ENCODE data around the gene CARS1.

CARS1 gene

GRCh38 chr11:3037040-3037944, 19.9 kb downstream of the CARS1 start:
- DNase-seq: peak; percentile 48

DNA sequence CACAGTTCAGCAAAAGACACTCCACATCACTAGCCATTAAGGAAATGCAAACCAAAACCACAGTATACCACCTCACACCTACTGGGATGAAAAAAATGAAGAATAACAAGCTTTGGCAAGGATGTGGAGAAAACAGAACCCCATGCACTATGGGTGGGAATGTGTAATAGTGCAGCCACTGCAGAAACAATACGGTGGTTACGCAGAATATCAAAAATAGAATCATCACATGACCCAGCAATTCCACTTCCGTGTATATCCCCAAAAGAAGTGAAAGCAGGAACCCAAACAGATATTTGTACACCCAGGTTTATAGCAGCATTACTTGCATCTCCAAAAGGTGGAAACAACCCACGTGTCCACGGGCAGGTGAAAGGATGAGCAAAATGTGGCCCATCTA, 20.8 kb downstream of the CARS1 start:
- no peak for DNase-seq

DNA sequence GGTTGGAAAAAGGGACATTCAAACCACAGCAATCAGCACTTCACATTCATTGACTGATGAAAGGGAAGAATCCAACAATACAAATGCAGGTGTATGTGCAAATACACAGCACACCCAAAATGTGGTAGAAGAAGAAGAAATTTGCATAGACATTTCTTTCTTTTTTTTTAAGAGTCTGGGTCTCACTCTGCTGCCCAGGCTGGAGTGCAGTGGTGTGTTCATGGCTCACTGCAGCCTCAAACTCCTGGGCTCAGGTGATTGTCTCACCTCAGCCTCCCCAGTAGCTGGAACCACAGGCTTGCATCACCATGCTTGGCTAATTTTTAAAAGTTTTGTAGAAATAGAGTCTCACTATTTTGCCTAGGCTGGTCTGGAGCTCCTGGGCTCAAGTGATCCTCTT, 21.9 kb downstream of the CARS1 start:
- no peak for DNase-seq

DNA sequence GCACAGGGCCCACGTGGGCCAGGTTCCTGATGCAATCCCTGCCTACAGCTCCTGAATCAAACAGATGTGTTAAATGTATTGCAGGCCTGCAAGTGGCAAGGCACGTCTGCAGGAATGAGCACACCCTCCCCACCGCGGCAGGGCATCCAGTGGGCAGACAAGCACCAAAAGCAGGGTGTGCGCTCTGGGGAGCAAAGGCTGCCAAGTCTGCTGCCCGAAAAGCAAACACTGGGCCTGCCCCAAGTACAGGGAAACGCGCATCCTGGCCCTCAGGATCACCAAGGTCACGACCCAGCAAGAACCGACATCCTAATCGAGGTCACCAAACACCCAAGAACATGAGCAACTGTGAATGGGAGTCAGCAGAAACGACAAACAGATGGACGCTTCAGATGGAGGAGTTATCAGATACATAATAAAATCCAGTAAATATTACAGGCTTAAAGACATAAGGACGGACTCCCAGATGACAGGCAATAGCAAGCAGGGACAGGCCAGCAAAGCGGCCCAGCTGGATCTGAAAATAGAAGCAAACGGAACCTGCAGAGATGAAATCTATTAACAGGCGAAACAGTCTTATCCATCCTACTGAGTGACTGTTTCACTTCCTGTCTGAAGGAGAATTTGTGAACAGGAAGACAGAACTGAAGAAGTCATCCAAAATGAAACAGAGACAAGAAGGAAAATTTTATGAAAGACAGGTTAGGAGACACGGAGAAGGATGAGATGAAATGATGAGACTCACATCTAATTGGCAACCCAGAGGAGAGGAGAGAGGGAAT, 26.7 kb downstream of the CARS1 start:
- DNase-seq: no peak

GRCh38 chr11:3028813-3029212, 28.4 kb downstream of the CARS1 start:
- no peak for DNase-seq

DNA sequence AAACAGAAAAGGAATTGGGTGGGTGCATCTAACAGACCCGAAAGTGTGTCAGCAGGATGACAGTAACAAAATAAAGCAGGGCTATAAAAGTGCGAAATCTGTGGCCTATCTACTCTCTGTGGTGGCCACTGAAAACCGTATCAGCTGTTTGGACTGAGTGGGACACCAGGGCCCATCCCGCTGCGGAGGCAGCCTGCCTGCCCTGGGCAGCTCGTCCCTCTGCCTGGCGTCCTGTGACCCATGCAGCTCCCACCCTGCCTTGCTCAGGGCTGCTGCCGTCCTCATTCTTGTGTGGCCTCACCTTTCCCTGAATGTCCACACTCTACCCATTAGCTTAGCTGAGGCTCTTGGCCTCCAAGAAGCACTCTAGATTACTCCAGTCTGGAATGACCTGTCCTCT, 30.4 kb downstream of the CARS1 start:
- DNase-seq: no peak

DNA sequence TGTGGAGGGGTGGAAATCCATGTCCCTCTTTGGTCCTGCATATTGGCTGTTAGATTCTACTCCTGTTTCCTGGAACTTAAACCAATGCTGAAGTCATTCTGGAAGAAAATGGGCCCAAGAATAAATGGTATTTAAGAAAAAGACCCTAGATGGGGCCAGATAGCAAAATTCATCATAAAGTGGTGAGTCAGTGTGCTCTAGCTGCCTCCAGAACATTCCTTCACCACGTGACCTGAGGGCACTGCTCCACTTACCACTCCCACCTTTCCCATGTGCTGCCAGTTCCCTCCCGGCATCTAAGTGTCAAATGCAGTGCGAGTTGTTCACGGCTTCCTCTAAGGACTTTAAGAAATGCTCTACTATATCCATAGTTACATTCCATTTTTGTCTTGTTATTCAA, 34.2 kb downstream of the CARS1 start:
- no peak for DNase-seq

- no peak for DNase-seq
Measured at GRCh38 chr11:3022300-3022967, 34.8 kb downstream of the CARS1 start.

DNA sequence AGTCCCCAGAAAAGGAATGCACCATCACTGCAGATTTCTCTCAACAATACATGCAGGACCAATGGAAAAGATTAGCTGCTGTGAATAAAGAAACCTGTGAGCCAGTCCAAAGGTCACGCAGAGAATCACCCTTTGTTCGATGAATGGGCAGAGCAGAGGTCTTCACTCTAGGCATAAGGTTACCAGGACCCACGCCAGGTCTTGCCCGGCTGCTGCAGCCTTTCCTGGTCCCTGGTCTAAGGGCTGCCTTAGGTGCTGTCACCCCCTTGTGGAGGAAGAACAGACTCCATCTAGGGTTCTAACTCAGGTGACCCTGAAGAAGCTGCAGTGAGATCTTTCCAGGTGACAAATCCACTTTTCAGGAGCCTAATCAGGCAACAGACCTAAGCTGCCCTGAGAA, 36.1 kb downstream of the CARS1 start:
- peak; percentile 25 for DNase-seq

DNA sequence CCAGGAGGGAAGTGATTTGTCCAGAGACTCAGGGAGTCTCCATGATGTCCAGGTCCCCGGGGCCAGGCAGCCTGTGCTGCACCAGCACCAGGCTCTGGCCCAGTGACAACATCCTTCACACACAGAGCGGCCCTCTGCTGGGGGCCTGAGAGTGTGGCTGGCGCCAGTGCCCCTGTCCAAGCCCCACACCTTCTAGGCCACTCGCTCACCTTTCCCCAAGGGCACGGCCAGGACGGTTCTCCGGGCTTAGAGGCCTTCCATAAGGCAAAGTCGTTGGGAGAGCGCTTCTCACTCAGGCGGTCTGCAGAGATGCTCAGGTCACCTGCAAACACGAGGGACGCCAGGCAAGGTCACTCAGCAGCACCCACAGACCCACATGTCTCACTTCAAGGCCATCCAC, 37.2 kb downstream of the CARS1 start:
- DNase-seq: no peak

DNA sequence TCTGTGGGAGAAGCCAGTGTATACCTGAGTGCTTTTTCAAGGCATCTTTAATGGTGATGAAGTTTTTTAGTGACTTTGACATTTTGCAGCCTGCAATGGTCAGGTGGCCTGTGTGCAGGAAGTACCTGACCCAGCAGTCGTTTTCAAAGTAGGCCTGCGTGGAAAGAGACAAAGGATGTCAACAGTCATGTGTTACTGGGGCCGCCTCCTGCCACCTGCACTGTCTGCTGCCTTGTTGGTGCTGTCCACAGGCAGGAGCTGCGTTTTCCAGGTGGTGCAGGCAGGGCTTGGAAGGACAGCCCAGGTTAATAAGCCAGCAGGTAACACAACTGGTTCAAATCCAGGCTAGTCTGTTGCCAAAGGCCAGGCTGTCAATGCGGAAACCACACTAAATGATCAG, 38.6 kb downstream of the CARS1 start:
- no peak for DNase-seq

DNA sequence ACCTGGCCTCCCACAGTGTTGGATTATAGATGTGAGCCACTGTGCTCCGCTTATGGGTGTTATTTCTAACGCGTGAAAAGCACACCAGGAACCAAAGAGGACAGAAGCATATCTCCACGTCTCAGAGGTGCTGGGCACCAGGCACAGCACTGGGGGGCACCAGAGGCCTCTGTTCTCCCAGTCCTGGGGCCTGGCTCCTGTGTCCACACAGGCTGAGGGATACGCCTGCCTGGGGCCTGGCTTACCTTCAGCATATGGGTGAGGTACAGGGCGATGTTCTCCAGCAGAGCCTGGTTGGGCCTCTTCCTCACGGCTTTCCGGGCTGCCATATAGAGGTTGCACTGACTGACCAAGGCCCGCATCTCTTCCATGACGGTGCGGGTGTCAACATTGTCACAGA, 40.4 kb downstream of the CARS1 start:
- no peak for DNase-seq

- DNase-seq: no peak
Measured at GRCh38 chr11:3015796-3016195, 41.4 kb downstream of the CARS1 start.

DNA sequence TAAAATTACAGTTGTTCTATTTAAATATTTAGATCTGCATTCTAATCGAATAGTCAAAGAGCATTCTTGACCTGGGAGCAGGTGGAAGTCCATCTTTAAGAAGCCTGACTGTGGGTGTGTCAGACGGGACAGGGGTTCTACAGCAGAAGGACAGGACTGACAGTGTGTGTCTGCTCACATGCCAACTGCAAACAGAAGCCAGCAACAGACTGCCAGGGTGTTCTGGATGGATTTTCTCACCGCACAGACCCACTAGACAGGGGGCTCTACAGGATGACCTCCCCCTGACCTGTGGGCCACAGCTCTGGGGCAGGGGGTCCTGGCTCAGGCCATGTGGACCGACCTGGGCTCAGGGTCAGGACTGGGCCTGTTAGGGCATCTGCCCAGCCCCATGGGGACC, 42.3 kb downstream of the CARS1 start:
- DNase-seq: no peak

- DNase-seq: peak; percentile 56
Measured at GRCh38 chr11:3014057-3014938, 42.9 kb downstream of the CARS1 start.

DNA sequence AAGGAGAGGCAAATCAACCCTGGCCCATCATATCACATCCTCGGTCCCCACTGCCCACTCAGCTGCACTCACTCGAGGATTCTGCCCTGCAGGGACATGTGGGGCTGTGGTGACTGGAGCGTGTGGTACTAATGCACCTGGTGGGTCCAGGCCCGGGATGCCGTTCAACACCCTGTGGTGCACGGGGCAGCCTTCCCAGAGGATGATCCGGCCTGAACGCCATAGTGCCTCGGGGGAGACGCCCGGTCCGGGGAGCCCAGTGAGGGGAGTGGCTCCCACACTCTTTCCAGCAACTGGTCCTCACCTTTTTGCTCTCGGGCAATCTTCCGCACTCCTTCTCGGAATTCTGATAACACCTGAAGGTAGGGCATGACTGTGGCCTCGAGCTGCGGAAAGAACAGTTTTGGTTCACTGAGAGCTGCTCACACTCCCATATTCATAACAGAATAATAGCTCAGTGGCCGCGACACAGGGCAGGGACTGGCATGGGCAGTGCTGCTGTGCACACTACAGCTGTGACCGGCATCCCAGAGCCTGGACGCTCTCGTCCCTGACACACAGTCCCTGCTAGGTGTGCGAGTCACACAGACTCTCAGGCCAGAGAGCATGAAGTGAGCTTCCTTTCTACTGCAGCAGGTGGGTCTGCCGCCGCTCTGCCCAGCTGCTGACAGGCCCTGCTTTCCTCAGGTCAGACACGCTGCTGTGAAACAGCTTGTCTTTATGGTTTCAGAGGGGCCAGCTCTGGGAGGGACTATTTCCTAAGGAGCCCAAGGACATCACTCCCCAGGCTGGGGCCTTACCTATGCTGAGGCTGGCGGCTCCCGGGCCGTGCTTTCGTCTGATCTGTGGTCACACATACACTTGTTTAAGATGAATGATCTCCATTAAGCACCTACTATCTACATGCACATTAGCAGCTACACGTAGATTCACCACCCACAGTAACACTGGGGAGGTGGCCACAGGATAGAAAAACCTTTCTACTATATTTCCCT, 45.0 kb downstream of the CARS1 start:
- no peak for DNase-seq

- no peak for DNase-seq
Measured at GRCh38 chr11:3010521-3011275, 46.5 kb downstream of the CARS1 start.

GRCh38 chr11:3010004-3010403, 47.2 kb downstream of the CARS1 start:
- DNase-seq: no peak

DNA sequence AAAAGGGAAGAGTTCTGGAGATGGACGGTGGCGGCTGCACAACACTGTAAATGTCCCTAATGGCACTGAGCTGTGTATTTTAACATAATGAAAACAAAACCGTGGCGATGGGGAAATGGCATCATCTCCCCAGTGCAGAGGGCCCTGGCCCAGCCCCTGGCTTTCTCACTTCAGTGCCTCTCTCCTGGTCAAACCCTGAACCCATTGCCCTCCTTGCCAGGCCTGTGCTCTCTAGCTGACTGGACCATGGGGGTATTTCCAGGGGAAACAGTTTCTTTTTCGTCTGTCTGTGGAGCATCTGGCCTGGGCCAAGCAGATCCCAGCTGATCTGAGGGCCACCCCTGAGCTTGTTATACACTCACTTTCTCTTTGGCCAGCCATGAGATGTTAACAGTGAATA, 47.7 kb downstream of the CARS1 start:
- no peak for DNase-seq

GRCh38 chr11:3008746-3009336, 48.4 kb downstream of the CARS1 start:
- no peak for DNase-seq

All from stimulated activated CD4-positive, alpha-beta T cell treated with anti-CD3 and anti-CD28 coated beads, Interleukin-4, amount 100 ng/mL, for 24 hours (primary cell).